Effector CD8-positive, alpha-beta T cell (primary cell): ENCODE measurements around the gene CTDSP2.
"Not testable (repeated sequence)": the region's sequence is repeated elsewhere in the genome, so short reads cannot be mapped to it uniquely, and the experiment has no call there.

Source experiments
- DNase-seq: peaks from one replicate; lab custom pipeline; 2025; lab: John Stamatoyannopoulos, UW

Gene CTDSP2

GRCh38 chr12:57834086-57834876 is 12.2 kb downstream of the CTDSP2 start:
- no peak for DNase-seq

GRCh38 chr12:57833672-57834071 is 12.9 kb downstream of the CTDSP2 start:
- DNase-seq, result no peak

- DNase-seq, result no peak
Observed at GRCh38 chr12:57832966-57833365, 13.6 kb downstream of the CTDSP2 start.

GRCh38 chr12:57830393-57830792 is 16.1 kb downstream of the CTDSP2 start:
- no peak for DNase-seq

- no peak for DNase-seq
Observed at GRCh38 chr12:57829025-57829777, 17.3 kb downstream of the CTDSP2 start.

- DNase-seq, result no peak
Observed at GRCh38 chr12:57826966-57827365, 19.6 kb downstream of the CTDSP2 start.

- DNase-seq, result no peak
Observed at GRCh38 chr12:57826400-57826799, 20.1 kb downstream of the CTDSP2 start.

- DNase-seq, result no peak
Observed at GRCh38 chr12:57825451-57825850, 21.1 kb downstream of the CTDSP2 start.

- DNase-seq, result no peak
Observed at GRCh38 chr12:57823908-57824640, 22.5 kb downstream of the CTDSP2 start.

GRCh38 chr12:57823131-57823907 is 23.2 kb downstream of the CTDSP2 start:
- DNase-seq, result no peak

GRCh38 chr12:57822392-57823130 is 24.0 kb downstream of the CTDSP2 start:
- DNase-seq, result no peak

- DNase-seq, result no peak
Observed at GRCh38 chr12:57821474-57822214, 24.9 kb downstream of the CTDSP2 start.

- not testable (repeated sequence) for DNase-seq
Observed at GRCh38 chr12:57821015-57821414, 25.5 kb downstream of the CTDSP2 start.

- not testable (repeated sequence) for DNase-seq
Observed at GRCh38 chr12:57820119-57820518, 26.4 kb downstream of the CTDSP2 start.

- DNase-seq, result not testable (repeated sequence)
Observed at GRCh38 chr12:57817990-57818331, 28.6 kb downstream of the CTDSP2 start.

GRCh38 chr12:57817261-57817989 is 29.1 kb downstream of the CTDSP2 start:
- DNase-seq, result no peak

GRCh38 chr12:57816855-57817151 is 29.7 kb downstream of the CTDSP2 start:
- DNase-seq, result no peak

GRCh38 chr12:57816001-57816854 is 30.3 kb downstream of the CTDSP2 start:
- DNase-seq, result no peak
